NT2/D1 (cell line): ENCODE results near the gene LMX1B.

Experiments used
- DNase-seq: peaks from one replicate; pipeline ENCODE4 v3.0.0-alpha.2; 2011; ENCODE audit warnings: low read depth, low spot score
- H3K27me3 ChIP-seq: 2 replicates; pipeline ENCODE4 v1.6.0; 2011; ENCODE audit warnings: mild to moderate bottlenecking; ENCODE audit not compliant: insufficient read length, insufficient read depth
- H3K36me3 ChIP-seq: 2 replicates; pipeline ENCODE4 v1.6.1; 2011; ENCODE audit warnings: mild to moderate bottlenecking, low read length, mixed read lengths; ENCODE audit not compliant: insufficient read depth, insufficient read length
- H3K4me1 ChIP-seq: 2 replicates; pipeline ENCODE4 v1.5.1; 2011; ENCODE audit not compliant: insufficient read depth, insufficient read length
- H3K4me3 ChIP-seq: 2 replicates; pipeline ENCODE4 v1.5.1; 2011; ENCODE audit warnings: low read depth; ENCODE audit not compliant: insufficient read length
- H3K9ac ChIP-seq: 2 replicates; pipeline ENCODE4 v1.6.0; 2011; ENCODE audit warnings: low read depth; ENCODE audit not compliant: insufficient read length
- H3K9me3 ChIP-seq: 2 replicates; pipeline ENCODE4 v1.5.1; 2011; ENCODE audit warnings: mild to moderate bottlenecking, low read length; ENCODE audit not compliant: insufficient read depth
- SUZ12 ChIP-seq: IDR thresholded peaks from 2 replicates; pipeline ENCODE4 v1.6.1; 2011; ENCODE audit not compliant: insufficient read length, insufficient read depth; ENCODE audit errors: extremely low read depth
- YY1 ChIP-seq: IDR thresholded peaks from 2 replicates; pipeline ENCODE4 v1.6.1; 2011; ENCODE audit not compliant: insufficient read length, insufficient read depth
- ZNF274 ChIP-seq: IDR thresholded peaks from 2 replicates; pipeline ENCODE4 v1.6.1; 2011; ENCODE audit warnings: mild to moderate bottlenecking, low read depth, low read length

Gene LMX1B

GRCh38 chr9:126677188-126678084 is 63.7 kb downstream of the LMX1B start:
- H3K27me3 ChIP-seq: peaks cover 96% of the 10 kb centered on the region
- peaks cover 32% of the 10 kb centered on the region for H3K4me1 ChIP-seq
- TF ChIP-seq ZNF274 (no peak), YY1 (no peak), SUZ12 (no peak)
- H3K9me3 ChIP-seq: no peaks in the 10 kb centered on the region
- H3K9ac ChIP-seq: no peak overlapping the region
- H3K4me3 ChIP-seq: peak overlapping the region; percentile 15
- H3K36me3 ChIP-seq: no peaks in the 10 kb centered on the region
- no peak for DNase-seq

- no peak for DNase-seq
- TF ChIP-seq YY1: no peak
- Histone ChIP-seq H3K4me1 (peaks cover 20% of the 10 kb centered on the region), H3K27me3 (peaks cover 96% of the 10 kb centered on the region), H3K36me3 (no peaks in the 10 kb centered on the region), H3K4me3 (no peak overlapping the region), H3K9me3 (no peaks in the 10 kb centered on the region), H3K9ac (no peak overlapping the region)
Measured at GRCh38 chr9:126678989-126679388, 65.3 kb downstream of the LMX1B start.

GRCh38 chr9:126681336-126681735 is 67.6 kb downstream of the LMX1B start:
- Histone ChIP-seq H3K4me1 (peaks cover 11% of the 10 kb centered on the region), H3K27me3 (peaks cover 99% of the 10 kb centered on the region), H3K4me3 (no peak overlapping the region), H3K9me3 (no peaks in the 10 kb centered on the region), H3K36me3 (no peaks in the 10 kb centered on the region), H3K9ac (no peak overlapping the region)
- TF ChIP-seq SUZ12 (no peak), YY1 (no peak), ZNF274 (no peak)
- DNase-seq: no peak

- H3K36me3 ChIP-seq: no peaks in the 10 kb centered on the region
- no peak overlapping the region for H3K4me3 ChIP-seq
- DNase-seq: no peak
- no peaks in the 10 kb centered on the region for H3K9me3 ChIP-seq
- TF ChIP-seq ZNF274: no peak
- TF ChIP-seq YY1: no peak
- no peak for TF ChIP-seq SUZ12
- H3K9ac ChIP-seq: no peak overlapping the region
- H3K4me1 ChIP-seq: peaks cover 6% of the 10 kb centered on the region
- peaks cover 100% of the 10 kb centered on the region for H3K27me3 ChIP-seq
Measured at GRCh38 chr9:126682113-126682810, 68.5 kb downstream of the LMX1B start.

- no peaks in the 10 kb centered on the region for H3K9me3 ChIP-seq
- H3K9ac ChIP-seq: peak overlapping the region; percentile 33
Measured at GRCh38 chr9:126682928-126683697, 69.4 kb downstream of the LMX1B start.

GRCh38 chr9:126683698-126684044 is 69.9 kb downstream of the LMX1B start:
- DNase-seq: no peak

More at GRCh38 chr9:126682928-126683697, 69.4 kb downstream of the LMX1B start:
- TF ChIP-seq YY1: no peak
- peak; percentile 98 for TF ChIP-seq SUZ12
- no peak for TF ChIP-seq ZNF274
- DNase-seq: no peak
- Histone ChIP-seq H3K36me3 (no peaks in the 10 kb centered on the region), H3K27me3 (peaks cover 100% of the 10 kb centered on the region), H3K4me3 (no peak overlapping the region), H3K4me1 (no peaks in the 10 kb centered on the region)

More at GRCh38 chr9:126683698-126684044, 69.9 kb downstream of the LMX1B start:
- TF ChIP-seq SUZ12 (no peak), YY1 (no peak), ZNF274 (no peak)
- H3K36me3 ChIP-seq: no peaks in the 10 kb centered on the region
- no peaks in the 10 kb centered on the region for H3K4me1 ChIP-seq
- no peaks in the 10 kb centered on the region for H3K9me3 ChIP-seq
- H3K9ac ChIP-seq: no peak overlapping the region
- peaks cover 100% of the 10 kb centered on the region for H3K27me3 ChIP-seq
- H3K4me3 ChIP-seq: no peak overlapping the region
